ENCODE measurements around the gene KLHL11.

KLHL11 gene

GRCh38 chr17:41901646-41902045, 36.4 kb upstream of the KLHL11 start:
- H3K9me2 ChIP-seq (ENCODE audit: low read depth, low read length), result no peaks in the 10 kb centered on the region
- no peaks in the 10 kb centered on the region for H3F3A ChIP-seq (ENCODE audit: insufficient read depth, low read length)
- H3K27ac ChIP-seq (ENCODE audit: low read depth, low read length, poor library complexity, severe bottlenecking), result no peak overlapping the region
- no peak for TF ChIP-seq EZH2 (IDR thresholded peaks at IDR 0.05; ENCODE audit: borderline replicate concordance, low read length)
- no peak overlapping the region for H3K4me2 ChIP-seq (ENCODE audit: low read length)
- H3K27me3 ChIP-seq (ENCODE audit: insufficient read depth, low read length), result no peaks in the 10 kb centered on the region
- H3K4me1 ChIP-seq (ENCODE audit: insufficient read depth, low read length, severe bottlenecking), result no peaks in the 10 kb centered on the region
- no peaks in the 10 kb centered on the region for H4K20me1 ChIP-seq (ENCODE audit: insufficient read depth, low read length)
- H3K9ac ChIP-seq (ENCODE audit: low read length), result no peak overlapping the region
- H3K79me2 ChIP-seq (ENCODE audit: insufficient read depth, low read length), result no peaks in the 10 kb centered on the region
- no peak overlapping the region for H3K4me3 ChIP-seq (ENCODE audit: low read depth, low read length, poor library complexity, severe bottlenecking)
- no peak overlapping the region for H2AFZ ChIP-seq (ENCODE audit: low read length)
- peaks cover 96% of the 10 kb centered on the region for H3K36me3 ChIP-seq (ENCODE audit: insufficient read depth, low read length)
- no peaks in the 10 kb centered on the region for H3K9me3 ChIP-seq (ENCODE audit: low read length)

DNA sequence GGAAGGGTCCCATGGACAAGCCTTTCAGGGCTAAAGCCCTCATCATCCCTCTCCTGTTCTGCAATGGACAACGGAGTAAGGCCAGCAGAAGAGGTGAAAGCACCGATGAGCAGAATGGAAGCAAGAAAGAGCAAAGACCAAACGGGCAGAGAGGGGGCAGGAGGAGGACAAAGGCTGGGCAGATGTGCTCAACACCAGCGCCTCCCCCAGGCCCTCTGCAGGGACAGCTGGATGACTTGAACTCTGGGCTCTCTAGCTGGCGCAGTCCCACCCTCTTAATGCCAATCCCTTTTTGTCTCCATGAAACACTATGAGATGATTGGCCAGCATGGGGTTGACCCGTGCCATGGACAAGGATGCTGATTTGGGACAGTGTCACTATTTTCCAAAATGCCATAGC, 31.5 kb upstream of the KLHL11 start:
- H3K4me1 ChIP-seq (ENCODE audit: insufficient read depth, low read length, severe bottlenecking), result no peaks in the 10 kb centered on the region
- H2AFZ ChIP-seq (ENCODE audit: low read length), result no peak overlapping the region
- no peaks in the 10 kb centered on the region for H3K9me3 ChIP-seq (ENCODE audit: low read length)
- no peaks in the 10 kb centered on the region for H3K9me2 ChIP-seq (ENCODE audit: low read depth, low read length)
- no peak overlapping the region for H3K9ac ChIP-seq (ENCODE audit: low read length)
- H3K4me3 ChIP-seq (ENCODE audit: low read depth, low read length, poor library complexity, severe bottlenecking), result no peak overlapping the region
- H3K4me2 ChIP-seq (ENCODE audit: low read length), result no peak overlapping the region
- no peaks in the 10 kb centered on the region for H4K20me1 ChIP-seq (ENCODE audit: insufficient read depth, low read length)
- peaks cover 98% of the 10 kb centered on the region for H3K36me3 ChIP-seq (ENCODE audit: insufficient read depth, low read length)
- TF ChIP-seq CTCF (IDR thresholded peaks at IDR 0.05; ENCODE audit: low read length) (no peak), EZH2 (IDR thresholded peaks at IDR 0.05; ENCODE audit: borderline replicate concordance, low read length) (no peak)
- no peak overlapping the region for H3K27ac ChIP-seq (ENCODE audit: low read depth, low read length, poor library complexity, severe bottlenecking)
- H3F3A ChIP-seq (ENCODE audit: insufficient read depth, low read length), result no peaks in the 10 kb centered on the region
- H3K27me3 ChIP-seq (ENCODE audit: insufficient read depth, low read length), result no peaks in the 10 kb centered on the region
- H3K79me2 ChIP-seq (ENCODE audit: insufficient read depth, low read length), result no peaks in the 10 kb centered on the region

- Histone ChIP-seq H4K20me1 (ENCODE audit: insufficient read depth, low read length) (no peaks in the 10 kb centered on the region), H3K27me3 (ENCODE audit: insufficient read depth, low read length) (no peaks in the 10 kb centered on the region)
Observed at GRCh38 chr17:41895617-41896016, 30.4 kb upstream of the KLHL11 start.

More at GRCh38 chr17:41895617-41896016, 30.4 kb upstream of the KLHL11 start:
- Histone ChIP-seq H3K27ac (ENCODE audit: low read depth, low read length, poor library complexity, severe bottlenecking) (no peak overlapping the region), H3K9ac (ENCODE audit: low read length) (no peak overlapping the region), H3K4me1 (ENCODE audit: insufficient read depth, low read length, severe bottlenecking) (no peaks in the 10 kb centered on the region), H3F3A (ENCODE audit: insufficient read depth, low read length) (no peaks in the 10 kb centered on the region), H3K9me3 (ENCODE audit: low read length) (no peaks in the 10 kb centered on the region), H3K79me2 (ENCODE audit: insufficient read depth, low read length) (no peaks in the 10 kb centered on the region), H3K36me3 (ENCODE audit: insufficient read depth, low read length) (peaks cover 96% of the 10 kb centered on the region), H3K4me2 (ENCODE audit: low read length) (no peak overlapping the region), H3K4me3 (ENCODE audit: low read depth, low read length, poor library complexity, severe bottlenecking) (no peak overlapping the region), H2AFZ (ENCODE audit: low read length) (no peak overlapping the region), H3K9me2 (ENCODE audit: low read depth, low read length) (no peaks in the 10 kb centered on the region)
- TF ChIP-seq EZH2 (IDR thresholded peaks at IDR 0.05; ENCODE audit: borderline replicate concordance, low read length), result no peak
- no peak for TF ChIP-seq CTCF (IDR thresholded peaks at IDR 0.05; ENCODE audit: low read length)

All from OCI-LY1 (cell line).